HepG2 (cell line): ENCODE data around the gene SAA2. TPM values are rescaled to one million over a fixed set of nuclear protein-coding genes. Genes with fewer than 3 reads are reported as not detected.
A peak's percentile ranks its signal among the peaks of the same experiment; 100 is the strongest.

Source experiments
- ATAC-seq: fragments of 200-7000 bp; cut with Tn5 transposase; 3 replicates; pipeline ENCODE4 v1.9.1; 2020; ENCODE audit warnings: mild to moderate bottlenecking, moderate library complexity
- BruUV-seq: library from RNA; stranded (reverse); fragments of 400-500 nt; replicated peaks from 2 replicates; lab custom pipeline; 2021; lab: Mats Ljungman, UMichigan
- CTCF ChIA-PET: fragments of 300-600 bp; formaldehyde crosslinking; extraction: SDS; loops from one replicate; lab custom pipeline; 2021; ENCODE audit warnings: low total read pairs, inconsistent platforms, low intra/inter-chr PET ratio; lab: Yijun Ruan, JAX
- POLR2A ChIA-PET: fragments of 350-600 bp; sonication (Branson Sonifier 250); formaldehyde crosslinking; loops from one replicate; lab custom pipeline; 2020; ENCODE audit warnings: antibody characterized with exemption, inconsistent platforms; lab: Yijun Ruan, JAX
- DNase-seq: peaks from one replicate; pipeline ENCODE4 v3.0.0-alpha.2; 2015; ENCODE audit warnings: low spot score
- FAIRE-seq: peaks from 3 replicates; lab custom pipeline; 2011; peaks lifted over from hg19 to GRCh38; lab: Jason Lieb, UNC
- H2AFZ ChIP-seq: one replicate; pipeline ENCODE4 v1.6.1; 2011; ENCODE audit warnings: low read length, inconsistent platforms
- H3K27ac ChIP-seq: fragments of 300-600 bp; 3 replicates; pipeline ENCODE4 v1.8.0; 2011; ENCODE audit warnings: mixed run types, mild to moderate bottlenecking, mixed read lengths, low read length, inconsistent platforms; ENCODE audit not compliant: insufficient read depth; ENCODE audit errors: extremely low read length
- H3K27me3 ChIP-seq, 2 experiments: fragments of 200-600 bp in 1 of 2; 2 replicates in 1 of 2; 3 replicates in 1 of 2; pipeline versions ENCODE4 v1.6.0 to v1.8.0; 2011; ENCODE audit warnings: low read length in 2 of 2, mild to moderate bottlenecking in 2 of 2, moderate library complexity in 2 of 2, inconsistent platforms in 1 of 2; ENCODE audit not compliant: insufficient read depth in 2 of 2, control insufficient read depth in 1 of 2
- H3K36me3 ChIP-seq, 2 experiments: fragments of 200-600 bp in 1 of 2; replicated peaks in 1 of 2; 2 replicates in 1 of 2; 3 replicates in 1 of 2; pipeline versions ENCODE4 v1.5.1 to v1.8.0; 2011; ENCODE audit warnings: low read length in 2 of 2, inconsistent platforms in 1 of 2; ENCODE audit not compliant: insufficient read depth in 2 of 2, control insufficient read depth in 1 of 2
- H3K4me1 ChIP-seq: 2 replicates; pipeline ENCODE4 v1.5.1; 2012; ENCODE audit warnings: low read length, inconsistent platforms; ENCODE audit not compliant: insufficient read depth
- H3K4me2 ChIP-seq: 2 replicates; pipeline ENCODE4 v1.6.0; 2011; ENCODE audit warnings: low read depth, low read length, inconsistent platforms
- H3K4me3 ChIP-seq, 3 experiments: fragments of 200-600 bp in 1 of 3; sonication (generic), shearing (Covaris generic) in 1 of 3; replicated peaks in 1 of 3; 2 replicates each; pipeline ENCODE4 v1.5.1; 2011 to 2016; ENCODE audit warnings: low read length in 3 of 3, inconsistent platforms in 2 of 3, low read depth in 2 of 3, mild to moderate bottlenecking in 2 of 3, control low read depth in 1 of 3, mixed read lengths in 1 of 3; ENCODE audit not compliant: insufficient read depth in 1 of 3
- H3K79me2 ChIP-seq: one replicate; pipeline ENCODE4 v1.6.1; 2011; ENCODE audit warnings: low read length, inconsistent platforms; ENCODE audit not compliant: insufficient read depth
- H3K9ac ChIP-seq: 2 replicates; pipeline ENCODE4 v1.6.0; 2011; ENCODE audit warnings: mild to moderate bottlenecking, low read depth, low read length, inconsistent platforms; ENCODE audit not compliant: insufficient read depth
- H3K9me3 ChIP-seq: 2 replicates; pipeline ENCODE4 v1.5.1; 2012; ENCODE audit warnings: mild to moderate bottlenecking, low read length
- H4K20me1 ChIP-seq: 2 replicates; pipeline ENCODE4 v1.6.0; 2011; ENCODE audit warnings: inconsistent platforms, mild to moderate bottlenecking, low read length, moderate library complexity; ENCODE audit not compliant: insufficient read depth
- ATM ChIP-seq: fragments of 450-650 bp; IDR thresholded peaks from 2 replicates; pipeline ENCODE4 v1.7.1; 2017; ENCODE audit warnings: mild to moderate bottlenecking, borderline replicate concordance
- POLR2A ChIP-seq, 2 experiments: IDR thresholded peaks; 2 replicates each; pipeline ENCODE4 v1.6.1; 2011; ENCODE audit warnings: low read depth in 2 of 2, low read length in 2 of 2, mild to moderate bottlenecking in 1 of 2, moderate library complexity in 1 of 2; ENCODE audit not compliant: insufficient read depth in 1 of 2
- ZNF773 ChIP-seq: sonication (generic); formaldehyde crosslinking; IDR thresholded peaks from 2 replicates; pipeline ENCODE4 v1.4.0; 2020; ENCODE audit warnings: missing genetic modification reagents, borderline replicate concordance
- WGBS: methylation state at CpG from one replicate; pipeline ENCODE4 v1.1.6; 2017; ENCODE audit warnings: low lambda C conversion rate; 5-methylcytosine and 5-hydroxymethylcytosine counted together
- in situ Hi-C: cut with HindIII; loops from 2 replicates; pipeline ENCODE4 v1.10.0; 2017; ENCODE audit warnings: low pct_unique_long_range_greater_than_20kb; ENCODE audit not compliant: extremely low pct_ligation_motif_present
- intact Hi-C: fragments of 100-400 bp; cut with micrococcal nuclease; formaldehyde crosslinking; loops from one replicate; pipeline ENCODE4 v1.10.0; 2022; ENCODE audit not compliant: unreplicated experiment
- polyA plus RNA-seq, 8 experiments: library from polyadenylated mRNA; depleted of rRNA in 3 of 8; stranded (reverse) in 7 of 8; unstranded in 1 of 8; fragments of >200 nt; fragmentation: Illumina TruSeq in 4 of 8; extraction: Trizol in 4 of 8; gene quantifications; 2 replicates each; pipeline versions ENCODE4 v1.2.1 to v1.2.3, GENCODE V29; 2011 to 2016; ENCODE audit warnings: low read depth in 4 of 8, missing spikeins in 1 of 8, mixed read lengths in 1 of 8; ENCODE audit not compliant: insufficient read depth in 1 of 8
- small RNA-seq, 3 experiments: library from RNA; depleted of rRNA; stranded (forward); fragments of <200 nt; gene quantifications; one replicate each; pipeline ENCODE3, GENCODE V24; 2012; ENCODE audit warnings: low read depth in 2 of 3, low replicate concordance in 1 of 3; ENCODE audit not compliant: insufficient read length in 3 of 3, insufficient read depth in 2 of 3
- total RNA-seq, 5 experiments: library from RNA; depleted of rRNA; stranded (reverse); fragments of >200 nt; fragmentation: Illumina TruSeq; extraction: Trizol; gene quantifications; 2 replicates each; pipeline ENCODE4 v1.2.3, GENCODE V29; 2016; ENCODE audit warnings: low read depth in 1 of 5
- TF ChIP-seq, protein P1 (sequence below): sonication (generic); formaldehyde crosslinking; IDR thresholded peaks from 2 replicates; pipeline ENCODE4 v1.5.0; 2020; ENCODE audit warnings: mild to moderate bottlenecking, missing genetic modification reagents, moderate library complexity
- TF ChIP-seq, protein P2 (sequence below): sonication (generic); formaldehyde crosslinking; IDR thresholded peaks from 2 replicates; pipeline ENCODE4 v1.5.0; 2020; ENCODE audit warnings: missing genetic modification reagents, mild to moderate bottlenecking, borderline replicate concordance

Gene SAA2
- total and polyA plus RNA-seq, 2 of the 13 experiments (the other 11 are each of a cell fraction or from before 2014, with no cell fraction given), result 0.27 TPM; not detected in 1

DNA sequence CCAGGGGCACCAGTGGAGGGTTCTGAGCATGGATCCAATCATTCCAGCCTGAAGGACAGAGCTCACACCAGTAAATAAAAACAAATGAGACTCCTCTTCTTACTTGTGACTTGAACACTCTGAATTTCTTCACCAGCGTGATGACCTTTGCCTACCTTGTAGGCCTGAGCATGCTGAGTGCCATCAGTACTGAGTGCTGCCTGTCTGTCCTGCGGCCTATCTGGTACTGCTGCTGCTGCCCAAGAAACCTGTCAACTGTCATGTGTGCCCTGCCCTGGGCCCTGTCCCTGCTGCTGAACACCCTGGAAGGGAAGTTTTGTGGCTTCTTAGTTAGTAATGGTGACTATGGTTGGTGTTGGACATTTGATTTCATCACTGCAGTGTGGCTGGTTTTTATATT, 51.9 kb downstream of the SAA2 start:
- in situ Hi-C loops, result no loop called here
- no peak overlapping the region for H2AFZ ChIP-seq
- no peaks in the 10 kb centered on the region for H4K20me1 ChIP-seq

More for the DNA sequence above, 51.9 kb downstream of the SAA2 start:
- Histone ChIP-seq H3K79me2 (no peaks in the 10 kb centered on the region), H3K27me3 (no peaks in the 10 kb centered on the region; a peak in 2 of 5 replicates), H3K4me1 (peaks cover 10% of the 10 kb centered on the region), H3K36me3 (no peaks in the 10 kb centered on the region), H3K4me3 (no peak overlapping the region), H3K27ac (no peak overlapping the region), H3K9me3 (no peaks in the 10 kb centered on the region), H3K9ac (no peak overlapping the region), H3K4me2 (no peak overlapping the region)
- WGBS, result 26% methylated on average over 2 of the region's 2 CpGs
- no peak for TF ChIP-seq POLR2A (IDR thresholded peaks at IDR 0.05; ENCODE audit: insufficient read depth in 1 of 2, low read depth in 2 of 2, low read length in 2 of 2)
- no peak for TF ChIP-seq ZNF773 (CRISPR knock-in tag)
- TF ChIP-seq ATM, result no peak
- TF ChIP-seq, protein P1, sequence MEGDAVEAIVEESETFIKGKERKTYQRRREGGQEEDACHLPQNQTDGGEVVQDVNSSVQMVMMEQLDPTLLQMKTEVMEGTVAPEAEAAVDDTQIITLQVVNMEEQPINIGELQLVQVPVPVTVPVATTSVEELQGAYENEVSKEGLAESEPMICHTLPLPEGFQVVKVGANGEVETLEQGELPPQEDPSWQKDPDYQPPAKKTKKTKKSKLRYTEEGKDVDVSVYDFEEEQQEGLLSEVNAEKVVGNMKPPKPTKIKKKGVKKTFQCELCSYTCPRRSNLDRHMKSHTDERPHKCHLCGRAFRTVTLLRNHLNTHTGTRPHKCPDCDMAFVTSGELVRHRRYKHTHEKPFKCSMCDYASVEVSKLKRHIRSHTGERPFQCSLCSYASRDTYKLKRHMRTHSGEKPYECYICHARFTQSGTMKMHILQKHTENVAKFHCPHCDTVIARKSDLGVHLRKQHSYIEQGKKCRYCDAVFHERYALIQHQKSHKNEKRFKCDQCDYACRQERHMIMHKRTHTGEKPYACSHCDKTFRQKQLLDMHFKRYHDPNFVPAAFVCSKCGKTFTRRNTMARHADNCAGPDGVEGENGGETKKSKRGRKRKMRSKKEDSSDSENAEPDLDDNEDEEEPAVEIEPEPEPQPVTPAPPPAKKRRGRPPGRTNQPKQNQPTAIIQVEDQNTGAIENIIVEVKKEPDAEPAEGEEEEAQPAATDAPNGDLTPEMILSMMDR (CRISPR knock-in tag), result no peak
- TF ChIP-seq, protein P2, sequence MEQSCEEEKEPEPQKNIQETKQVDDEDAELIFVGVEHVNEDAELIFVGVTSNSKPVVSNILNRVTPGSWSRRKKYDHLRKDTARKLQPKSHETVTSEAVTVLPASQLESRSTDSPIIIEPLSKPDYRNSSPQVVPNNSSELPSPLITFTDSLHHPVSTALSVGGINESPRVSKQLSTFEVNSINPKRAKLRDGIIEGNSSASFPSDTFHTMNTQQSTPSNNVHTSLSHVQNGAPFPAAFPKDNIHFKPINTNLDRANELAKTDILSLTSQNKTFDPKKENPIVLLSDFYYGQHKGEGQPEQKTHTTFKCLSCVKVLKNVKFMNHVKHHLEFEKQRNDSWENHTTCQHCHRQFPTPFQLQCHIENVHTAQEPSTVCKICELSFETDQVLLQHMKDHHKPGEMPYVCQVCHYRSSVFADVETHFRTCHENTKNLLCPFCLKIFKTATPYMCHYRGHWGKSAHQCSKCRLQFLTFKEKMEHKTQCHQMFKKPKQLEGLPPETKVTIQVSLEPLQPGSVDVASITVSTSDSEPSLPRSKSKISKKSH (CRISPR knock-in tag), result no peak
- ATAC-seq (peak; percentile 70; the same call in 2 of the 3 replicates), FAIRE-seq (no peak), DNase-seq (no peak)
- no TSS peak for BruUV-seq
- ChIA-PET POLR2A (no interaction called here), CTCF (no interaction called here)
- intact Hi-C loops, result no loop called here

Small RNA genes within 50 kb of the gene (small RNA-seq; reads per million reads assigned to genes)
- 0 reads per million in 3 experiments for gene RNA5SP333
- 0 reads per million in 3 experiments for gene RNA5SP334

Other genes with a start within 250 kb of the SAA2 start
- gene SERGEF, start 235.6 kb downstream of the SAA2 start, total RNA-seq (2016; rRNA removed; fragmentation: Illumina TruSeq; extraction: Trizol), result 114 and 117 TPM in 2 replicates
- gene SERGEF, start 235.6 kb downstream of the SAA2 start, polyA plus RNA-seq (2011; rRNA removed), result 54.5 and 62.6 TPM in 2 replicates
- 0.22 and 0.53 TPM in 2 replicates for gene TPH1, start 202.4 kb downstream of the SAA2 start, total RNA-seq (2016; rRNA removed; fragmentation: Illumina TruSeq; extraction: Trizol)
- 0.22 and 0.26 TPM in 2 replicates for gene TPH1, start 202.4 kb downstream of the SAA2 start, polyA plus RNA-seq (2011; rRNA removed)
- 45.7 and 46.0 TPM in 2 replicates for gene SAAL1, start 142.6 kb downstream of the SAA2 start, total RNA-seq (2016; rRNA removed; fragmentation: Illumina TruSeq; extraction: Trizol)
- gene SAAL1, start 142.6 kb downstream of the SAA2 start, polyA plus RNA-seq (2011; rRNA removed), result 12.3 and 16.5 TPM in 2 replicates
- not detected in 2 replicates for gene MRGPRX3, start 116.1 kb downstream of the SAA2 start, total RNA-seq (2016; rRNA removed; fragmentation: Illumina TruSeq; extraction: Trizol)
- gene MRGPRX3, start 116.1 kb downstream of the SAA2 start, polyA plus RNA-seq (2011; rRNA removed), result 0.51 and 0.53 TPM in 2 replicates
- 0.18 and 0.36 TPM in 2 replicates for gene MRGPRX4, start 75.8 kb downstream of the SAA2 start, total RNA-seq (2016; rRNA removed; fragmentation: Illumina TruSeq; extraction: Trizol)
- gene MRGPRX4, start 75.8 kb downstream of the SAA2 start, polyA plus RNA-seq (2011; rRNA removed), result 0.12 and 0.18 TPM in 2 replicates
- 147 and 253 TPM in 2 replicates for gene SAA4, start 11.9 kb downstream of the SAA2 start, total RNA-seq (2016; rRNA removed; fragmentation: Illumina TruSeq; extraction: Trizol)
- 53.4 and 94.1 TPM in 2 replicates for gene SAA4, start 11.9 kb downstream of the SAA2 start, polyA plus RNA-seq (2011; rRNA removed)
- not detected in 2 replicates for gene SAA1, start 17.6 kb upstream of the SAA2 start, total RNA-seq (2016; rRNA removed; fragmentation: Illumina TruSeq; extraction: Trizol)
- gene SAA1, start 17.6 kb upstream of the SAA2 start, polyA plus RNA-seq (2011; rRNA removed), result not detected in 2 replicates
- gene HPS5, start 73.5 kb upstream of the SAA2 start, total RNA-seq (2016; rRNA removed; fragmentation: Illumina TruSeq; extraction: Trizol), result 25.5 and 31.8 TPM in 2 replicates
- gene HPS5, start 73.5 kb upstream of the SAA2 start, polyA plus RNA-seq (2011; rRNA removed), result 5.4 and 6.6 TPM in 2 replicates
- 51.4 and 70.0 TPM in 2 replicates for gene GTF2H1, start 73.9 kb upstream of the SAA2 start, total RNA-seq (2016; rRNA removed; fragmentation: Illumina TruSeq; extraction: Trizol)
- gene GTF2H1, start 73.9 kb upstream of the SAA2 start, polyA plus RNA-seq (2011; rRNA removed), result 15.2 and 15.7 TPM in 2 replicates
- gene LDHA, start 145.9 kb upstream of the SAA2 start, total RNA-seq (2016; rRNA removed; fragmentation: Illumina TruSeq; extraction: Trizol), result 805 and 1,257 TPM in 2 replicates
- 1,112 and 1,547 TPM in 2 replicates for gene LDHA, start 145.9 kb upstream of the SAA2 start, polyA plus RNA-seq (2011; rRNA removed)
- gene LDHC, start 163.7 kb upstream of the SAA2 start, total RNA-seq (2016; rRNA removed; fragmentation: Illumina TruSeq; extraction: Trizol), result not detected in 2 replicates
- gene LDHC, start 163.7 kb upstream of the SAA2 start, polyA plus RNA-seq (2011; rRNA removed), result not detected in 2 replicates
- not detected in 2 replicates for gene LDHAL6A, start 207.2 kb upstream of the SAA2 start, total RNA-seq (2016; rRNA removed; fragmentation: Illumina TruSeq; extraction: Trizol)
- gene LDHAL6A, start 207.2 kb upstream of the SAA2 start, polyA plus RNA-seq (2011; rRNA removed), result not detected in 2 replicates